ENCODE results near the gene THAP9.

DNA sequence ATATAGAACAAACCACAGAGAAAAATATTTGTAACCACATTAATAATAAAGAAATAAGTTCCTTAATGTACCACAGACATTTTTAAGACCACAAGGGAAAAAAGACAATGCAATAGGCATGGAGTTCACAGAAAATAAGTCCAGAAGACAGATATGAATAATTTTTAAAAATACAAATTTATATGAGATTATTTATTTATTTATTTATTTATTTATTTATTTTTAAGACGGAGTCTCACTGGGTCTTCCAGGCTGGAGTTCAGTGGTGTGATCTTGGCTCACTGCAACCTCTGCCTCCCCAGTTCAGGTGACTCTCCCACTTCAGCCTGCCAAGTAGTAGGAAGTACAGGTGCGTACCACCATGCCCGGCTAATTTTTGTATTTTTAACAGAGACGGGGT lies 53.7 kb downstream of the THAP9 start:
- TF ChIP-seq NFE2L2 (conservative IDR thresholded peaks at IDR 0.05; ENCODE audit: low read length) = no peak
- TF ChIP-seq, protein P1, sequence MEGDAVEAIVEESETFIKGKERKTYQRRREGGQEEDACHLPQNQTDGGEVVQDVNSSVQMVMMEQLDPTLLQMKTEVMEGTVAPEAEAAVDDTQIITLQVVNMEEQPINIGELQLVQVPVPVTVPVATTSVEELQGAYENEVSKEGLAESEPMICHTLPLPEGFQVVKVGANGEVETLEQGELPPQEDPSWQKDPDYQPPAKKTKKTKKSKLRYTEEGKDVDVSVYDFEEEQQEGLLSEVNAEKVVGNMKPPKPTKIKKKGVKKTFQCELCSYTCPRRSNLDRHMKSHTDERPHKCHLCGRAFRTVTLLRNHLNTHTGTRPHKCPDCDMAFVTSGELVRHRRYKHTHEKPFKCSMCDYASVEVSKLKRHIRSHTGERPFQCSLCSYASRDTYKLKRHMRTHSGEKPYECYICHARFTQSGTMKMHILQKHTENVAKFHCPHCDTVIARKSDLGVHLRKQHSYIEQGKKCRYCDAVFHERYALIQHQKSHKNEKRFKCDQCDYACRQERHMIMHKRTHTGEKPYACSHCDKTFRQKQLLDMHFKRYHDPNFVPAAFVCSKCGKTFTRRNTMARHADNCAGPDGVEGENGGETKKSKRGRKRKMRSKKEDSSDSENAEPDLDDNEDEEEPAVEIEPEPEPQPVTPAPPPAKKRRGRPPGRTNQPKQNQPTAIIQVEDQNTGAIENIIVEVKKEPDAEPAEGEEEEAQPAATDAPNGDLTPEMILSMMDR (IDR thresholded peaks at IDR 0.05) = no peak
- TF ChIP-seq, protein P2, sequence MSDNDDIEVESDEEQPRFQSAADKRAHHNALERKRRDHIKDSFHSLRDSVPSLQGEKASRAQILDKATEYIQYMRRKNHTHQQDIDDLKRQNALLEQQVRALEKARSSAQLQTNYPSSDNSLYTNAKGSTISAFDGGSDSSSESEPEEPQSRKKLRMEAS (IDR thresholded peaks at IDR 0.05) = no peak
